ENCODE results near the gene PREX1. TPM values are rescaled to one million over a fixed set of nuclear protein-coding genes. Genes with fewer than 3 reads are reported as not detected.

PREX1 gene
- total RNA-seq, 2 experiments from 2014 or later, result 20.7 to 25.3 TPM

DNA sequence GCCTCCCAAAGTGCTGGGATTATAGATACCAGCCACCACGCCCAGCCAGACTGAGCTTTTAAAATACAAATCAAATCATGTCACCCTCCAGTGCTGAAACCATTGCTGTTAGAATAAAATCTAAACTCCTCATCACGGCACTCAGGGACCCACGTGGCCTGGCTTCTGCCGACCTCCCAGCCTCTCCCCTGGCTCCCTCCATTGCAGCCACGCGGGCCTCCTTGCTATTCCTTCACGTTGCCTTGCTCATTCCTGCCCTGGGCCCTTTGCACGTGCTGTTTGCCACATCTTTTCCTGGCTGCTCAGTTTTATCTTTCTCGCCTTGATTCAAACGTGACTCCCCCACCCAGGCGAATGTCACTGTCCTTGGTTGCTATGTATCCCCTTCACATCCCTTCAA, 244.6 kb downstream of the PREX1 start:
- intact Hi-C loops (cut with micrococcal nuclease; ENCODE audit: unreplicated experiment), result no loop called here
- POLR2A ChIA-PET, result no interaction called here

GRCh38 chr20:48582673-48582985, 245.2 kb downstream of the PREX1 start:
- H3K4me2 ChIP-seq (ENCODE audit: low read length), result no peak overlapping the region
- no peak for DNase-seq (ENCODE audit: low spot score)
- H3K27ac ChIP-seq (ENCODE audit: low read depth, low read length, poor library complexity, severe bottlenecking), result no peak overlapping the region
- ChIA-PET POLR2A (no interaction called here), CTCF (ENCODE audit: unreplicated experiment) (no interaction called here)
- H3K4me3 ChIP-seq (ENCODE audit: low read depth, low read length, poor library complexity, severe bottlenecking), result no peak overlapping the region
- H2AFZ ChIP-seq (ENCODE audit: low read length), result no peak overlapping the region
- H3K79me2 ChIP-seq (ENCODE audit: insufficient read depth, low read depth, low read length), result no peaks in the 10 kb centered on the region
- H4K20me1 ChIP-seq (ENCODE audit: insufficient read depth, low read length), result no peaks in the 10 kb centered on the region
- no peaks in the 10 kb centered on the region for H3K9me3 ChIP-seq (ENCODE audit: low read length)
- intact Hi-C loops (cut with micrococcal nuclease; ENCODE audit: unreplicated experiment), result no loop called here
- no peaks in the 10 kb centered on the region for H3K36me3 ChIP-seq (ENCODE audit: insufficient read depth, low read length)
- H3K4me1 ChIP-seq (ENCODE audit: insufficient read depth, low read length, poor library complexity, severe bottlenecking), result no peaks in the 10 kb centered on the region
- no peaks in the 10 kb centered on the region for H3K9me2 ChIP-seq (ENCODE audit: insufficient read depth, low read length)
- BruUV-seq (replicated peaks), result no TSS peak
- TF ChIP-seq, protein P1, sequence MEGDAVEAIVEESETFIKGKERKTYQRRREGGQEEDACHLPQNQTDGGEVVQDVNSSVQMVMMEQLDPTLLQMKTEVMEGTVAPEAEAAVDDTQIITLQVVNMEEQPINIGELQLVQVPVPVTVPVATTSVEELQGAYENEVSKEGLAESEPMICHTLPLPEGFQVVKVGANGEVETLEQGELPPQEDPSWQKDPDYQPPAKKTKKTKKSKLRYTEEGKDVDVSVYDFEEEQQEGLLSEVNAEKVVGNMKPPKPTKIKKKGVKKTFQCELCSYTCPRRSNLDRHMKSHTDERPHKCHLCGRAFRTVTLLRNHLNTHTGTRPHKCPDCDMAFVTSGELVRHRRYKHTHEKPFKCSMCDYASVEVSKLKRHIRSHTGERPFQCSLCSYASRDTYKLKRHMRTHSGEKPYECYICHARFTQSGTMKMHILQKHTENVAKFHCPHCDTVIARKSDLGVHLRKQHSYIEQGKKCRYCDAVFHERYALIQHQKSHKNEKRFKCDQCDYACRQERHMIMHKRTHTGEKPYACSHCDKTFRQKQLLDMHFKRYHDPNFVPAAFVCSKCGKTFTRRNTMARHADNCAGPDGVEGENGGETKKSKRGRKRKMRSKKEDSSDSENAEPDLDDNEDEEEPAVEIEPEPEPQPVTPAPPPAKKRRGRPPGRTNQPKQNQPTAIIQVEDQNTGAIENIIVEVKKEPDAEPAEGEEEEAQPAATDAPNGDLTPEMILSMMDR (conservative IDR thresholded peaks at IDR 0.05; ENCODE audit: low read length), result no peak
- TF ChIP-seq EZH2phosphoT487 (IDR thresholded peaks at IDR 0.05; ENCODE audit: borderline replicate concordance, low read depth, low read length), result no peak

More for the DNA sequence above, 244.6 kb downstream of the PREX1 start:
- no peak overlapping the region for H2AFZ ChIP-seq (ENCODE audit: low read length)
- H3K4me3 ChIP-seq (ENCODE audit: low read depth, low read length, poor library complexity, severe bottlenecking), result no peak overlapping the region
- no peaks in the 10 kb centered on the region for H4K20me1 ChIP-seq (ENCODE audit: insufficient read depth, low read length)
- no TSS peak for BruUV-seq (replicated peaks)
- no peaks in the 10 kb centered on the region for H3K9me2 ChIP-seq (ENCODE audit: insufficient read depth, low read length)
- CTCF ChIA-PET (ENCODE audit: unreplicated experiment), result no interaction called here
- no peak overlapping the region for H3K27ac ChIP-seq (ENCODE audit: low read depth, low read length, poor library complexity, severe bottlenecking)
- H3K36me3 ChIP-seq (ENCODE audit: insufficient read depth, low read length), result no peaks in the 10 kb centered on the region
- H3K79me2 ChIP-seq (ENCODE audit: insufficient read depth, low read depth, low read length), result no peaks in the 10 kb centered on the region
- DNase-seq (ENCODE audit: low spot score), result no peak
- no peak for TF ChIP-seq EZH2phosphoT487 (IDR thresholded peaks at IDR 0.05; ENCODE audit: borderline replicate concordance, low read depth, low read length)
- TF ChIP-seq, protein P1 (conservative IDR thresholded peaks at IDR 0.05; ENCODE audit: low read length), result no peak
- no peaks in the 10 kb centered on the region for H3K4me1 ChIP-seq (ENCODE audit: insufficient read depth, low read length, poor library complexity, severe bottlenecking)
- no peaks in the 10 kb centered on the region for H3K9me3 ChIP-seq (ENCODE audit: low read length)
- no peak overlapping the region for H3K4me2 ChIP-seq (ENCODE audit: low read length)

DNA sequence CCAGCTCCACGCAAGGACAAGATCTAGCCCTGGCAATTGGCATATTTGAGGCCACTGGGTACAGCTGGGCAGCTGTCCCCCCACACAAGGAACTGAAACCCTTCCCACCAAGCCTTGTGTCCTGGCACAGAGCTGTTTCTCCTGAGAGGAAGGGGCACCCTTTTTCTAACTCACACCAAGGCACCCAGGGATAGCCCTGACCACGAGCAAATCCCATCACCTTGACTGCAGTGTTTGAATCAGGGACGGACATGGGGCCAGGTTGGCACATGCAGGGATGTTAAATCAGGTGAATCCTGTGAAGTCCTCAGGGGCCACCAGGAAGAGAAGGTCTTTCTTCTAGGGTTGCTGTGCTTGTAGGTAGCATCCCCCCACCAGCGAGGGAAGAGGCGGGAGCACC, 246.6 kb downstream of the PREX1 start:
- Histone ChIP-seq H2AFZ (ENCODE audit: low read length) (no peak overlapping the region), H3K4me3 (ENCODE audit: low read depth, low read length, poor library complexity, severe bottlenecking) (no peak overlapping the region), H3K79me2 (ENCODE audit: insufficient read depth, low read depth, low read length) (no peaks in the 10 kb centered on the region), H3K36me3 (ENCODE audit: insufficient read depth, low read length) (no peaks in the 10 kb centered on the region), H3K4me1 (ENCODE audit: insufficient read depth, low read length, poor library complexity, severe bottlenecking) (no peaks in the 10 kb centered on the region), H3K27ac (ENCODE audit: low read depth, low read length, poor library complexity, severe bottlenecking) (no peak overlapping the region), H4K20me1 (ENCODE audit: insufficient read depth, low read length) (no peaks in the 10 kb centered on the region), H3K4me2 (ENCODE audit: low read length) (no peak overlapping the region), H3K9me2 (ENCODE audit: insufficient read depth, low read length) (no peaks in the 10 kb centered on the region), H3K9me3 (ENCODE audit: low read length) (no peaks in the 10 kb centered on the region)
- no TSS peak for BruUV-seq (replicated peaks)
- CTCF ChIA-PET (ENCODE audit: unreplicated experiment), result no interaction called here
- TF ChIP-seq, protein P1 (conservative IDR thresholded peaks at IDR 0.05; ENCODE audit: low read length), result no peak
- no peak for TF ChIP-seq EZH2phosphoT487 (IDR thresholded peaks at IDR 0.05; ENCODE audit: borderline replicate concordance, low read depth, low read length)
- no peak for DNase-seq (ENCODE audit: low spot score)
- POLR2A ChIA-PET, result interaction anchor here (0.7 kb wide), 1 partner anchor 246 kb away, joined by 5 read pairs; no protein-coding TSS in a partner anchor
- intact Hi-C loops (cut with micrococcal nuclease; ENCODE audit: unreplicated experiment), result no loop called here

Data from OCI-LY7 (cell line).